ENCODE data around the gene LCN1.

LCN1 gene

GRCh38 chr9:135552021-135552697, 30.9 kb downstream of the LCN1 start:
- no peak overlapping the region for H3K9ac ChIP-seq (ENCODE audit: low read length)
- no peaks in the 10 kb centered on the region for H3K36me3 ChIP-seq (ENCODE audit: control insufficient read depth, insufficient read depth, low read length)
- no peaks in the 10 kb centered on the region for H3K4me1 ChIP-seq (ENCODE audit: control insufficient read depth, insufficient read depth, low read length)
- H3K4me3 ChIP-seq (ENCODE audit: low read length): no peak overlapping the region
- H3K27me3 ChIP-seq (ENCODE audit: control insufficient read depth, insufficient read depth, low read length): no peaks in the 10 kb centered on the region
- H3K27ac ChIP-seq (ENCODE audit: low read depth, low read length): no peak overlapping the region

DNA sequence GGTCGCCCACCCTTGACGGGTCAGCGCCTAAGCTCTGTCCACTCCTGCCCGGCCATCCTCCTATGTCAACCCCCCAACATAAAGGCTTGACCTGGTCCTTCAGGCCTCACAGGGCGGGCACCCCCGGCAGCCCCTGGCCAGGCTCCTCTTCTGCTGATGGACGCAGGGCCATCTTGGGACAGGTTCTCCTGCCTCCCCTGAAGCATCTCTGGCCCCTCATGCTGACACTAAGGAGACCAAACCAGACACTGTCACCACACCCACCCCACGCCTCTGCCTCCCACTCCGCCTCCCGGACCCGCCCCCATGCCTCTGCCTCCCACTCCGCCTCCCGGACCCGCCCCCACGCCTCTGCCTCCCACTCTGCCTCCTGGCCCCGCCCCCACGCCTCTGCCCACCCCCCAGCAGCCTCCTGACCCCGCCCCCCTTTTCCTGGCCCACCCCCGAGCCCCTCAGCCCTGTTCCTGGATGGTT, 31.5 kb downstream of the LCN1 start:
- Histone ChIP-seq H3K27ac (ENCODE audit: low read depth, low read length) (no peak overlapping the region), H3K27me3 (ENCODE audit: control insufficient read depth, insufficient read depth, low read length) (no peaks in the 10 kb centered on the region), H3K36me3 (ENCODE audit: control insufficient read depth, insufficient read depth, low read length) (no peaks in the 10 kb centered on the region), H3K9ac (ENCODE audit: low read length) (no peak overlapping the region), H3K4me1 (ENCODE audit: control insufficient read depth, insufficient read depth, low read length) (no peaks in the 10 kb centered on the region), H3K4me3 (ENCODE audit: low read length) (no peak overlapping the region)

DNA sequence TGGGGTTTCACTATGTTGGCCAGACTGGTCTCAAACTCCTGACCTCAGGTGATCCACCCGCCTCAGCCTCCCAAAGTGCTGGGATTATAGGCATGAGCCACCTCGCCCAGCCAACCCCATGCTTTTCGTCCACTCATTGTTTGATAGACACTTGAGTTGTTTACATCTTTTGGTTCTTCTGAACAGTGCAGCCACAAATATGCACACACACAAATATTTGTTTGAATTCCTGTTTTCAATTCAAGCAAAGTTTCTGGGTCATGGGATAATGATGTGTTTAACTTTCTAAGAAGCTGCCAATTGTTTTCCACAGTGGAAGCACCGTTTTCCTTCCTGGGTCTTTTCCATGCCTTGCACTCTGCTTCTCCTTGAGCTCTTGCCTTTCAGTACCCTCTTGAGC, 33.5 kb downstream of the LCN1 start:
- Histone ChIP-seq H3K27ac (ENCODE audit: low read depth, low read length) (no peak overlapping the region), H3K27me3 (ENCODE audit: control insufficient read depth, insufficient read depth, low read length) (no peaks in the 10 kb centered on the region), H3K9ac (ENCODE audit: low read length) (no peak overlapping the region), H3K4me3 (ENCODE audit: low read length) (no peak overlapping the region), H3K36me3 (ENCODE audit: control insufficient read depth, insufficient read depth, low read length) (no peaks in the 10 kb centered on the region), H3K4me1 (ENCODE audit: control insufficient read depth, insufficient read depth, low read length) (no peaks in the 10 kb centered on the region)

GRCh38 chr9:135555203-135555602, 34.0 kb downstream of the LCN1 start:
- Histone ChIP-seq H3K27me3 (ENCODE audit: control insufficient read depth, insufficient read depth, low read length) (no peaks in the 10 kb centered on the region), H3K36me3 (ENCODE audit: control insufficient read depth, insufficient read depth, low read length) (no peaks in the 10 kb centered on the region), H3K4me3 (ENCODE audit: low read length) (no peak overlapping the region), H3K4me1 (ENCODE audit: control insufficient read depth, insufficient read depth, low read length) (no peaks in the 10 kb centered on the region), H3K9ac (ENCODE audit: low read length) (no peak overlapping the region), H3K27ac (ENCODE audit: low read depth, low read length) (no peak overlapping the region)

GRCh38 chr9:135555910-135556309, 34.7 kb downstream of the LCN1 start:
- Histone ChIP-seq H3K9ac (ENCODE audit: low read length) (no peak overlapping the region), H3K27me3 (ENCODE audit: control insufficient read depth, insufficient read depth, low read length) (no peaks in the 10 kb centered on the region), H3K4me1 (ENCODE audit: control insufficient read depth, insufficient read depth, low read length) (no peaks in the 10 kb centered on the region), H3K36me3 (ENCODE audit: control insufficient read depth, insufficient read depth, low read length) (no peaks in the 10 kb centered on the region), H3K4me3 (ENCODE audit: low read length) (no peak overlapping the region), H3K27ac (ENCODE audit: low read depth, low read length) (no peak overlapping the region)

DNA sequence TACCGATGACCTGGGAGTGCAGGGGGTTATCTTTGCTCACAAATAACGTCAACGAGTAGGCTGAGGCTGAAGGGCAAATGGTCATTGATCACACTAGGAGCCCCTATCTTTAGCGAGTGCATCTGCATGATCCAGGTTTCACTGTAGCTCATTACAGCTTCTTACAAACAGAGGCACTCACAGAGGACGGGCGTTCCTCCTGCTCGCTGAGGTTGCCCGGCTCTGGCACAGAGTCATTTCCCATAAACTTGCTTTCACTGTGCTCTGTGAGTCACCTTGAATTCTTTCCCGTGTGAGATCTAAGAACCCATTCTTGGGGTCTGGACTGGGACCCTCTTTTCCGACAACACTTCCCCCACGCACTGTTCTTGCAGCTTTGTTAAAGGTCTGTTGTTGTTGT, 38.4 kb downstream of the LCN1 start:
- no peaks in the 10 kb centered on the region for H3K36me3 ChIP-seq (ENCODE audit: control insufficient read depth, insufficient read depth, low read length)
- H3K4me1 ChIP-seq (ENCODE audit: control insufficient read depth, insufficient read depth, low read length): no peaks in the 10 kb centered on the region
- H3K4me3 ChIP-seq (ENCODE audit: low read length): no peak overlapping the region
- H3K27me3 ChIP-seq (ENCODE audit: control insufficient read depth, insufficient read depth, low read length): no peaks in the 10 kb centered on the region
- H3K27ac ChIP-seq (ENCODE audit: low read depth, low read length): no peak overlapping the region
- H3K9ac ChIP-seq (ENCODE audit: low read length): no peak overlapping the region

DNA sequence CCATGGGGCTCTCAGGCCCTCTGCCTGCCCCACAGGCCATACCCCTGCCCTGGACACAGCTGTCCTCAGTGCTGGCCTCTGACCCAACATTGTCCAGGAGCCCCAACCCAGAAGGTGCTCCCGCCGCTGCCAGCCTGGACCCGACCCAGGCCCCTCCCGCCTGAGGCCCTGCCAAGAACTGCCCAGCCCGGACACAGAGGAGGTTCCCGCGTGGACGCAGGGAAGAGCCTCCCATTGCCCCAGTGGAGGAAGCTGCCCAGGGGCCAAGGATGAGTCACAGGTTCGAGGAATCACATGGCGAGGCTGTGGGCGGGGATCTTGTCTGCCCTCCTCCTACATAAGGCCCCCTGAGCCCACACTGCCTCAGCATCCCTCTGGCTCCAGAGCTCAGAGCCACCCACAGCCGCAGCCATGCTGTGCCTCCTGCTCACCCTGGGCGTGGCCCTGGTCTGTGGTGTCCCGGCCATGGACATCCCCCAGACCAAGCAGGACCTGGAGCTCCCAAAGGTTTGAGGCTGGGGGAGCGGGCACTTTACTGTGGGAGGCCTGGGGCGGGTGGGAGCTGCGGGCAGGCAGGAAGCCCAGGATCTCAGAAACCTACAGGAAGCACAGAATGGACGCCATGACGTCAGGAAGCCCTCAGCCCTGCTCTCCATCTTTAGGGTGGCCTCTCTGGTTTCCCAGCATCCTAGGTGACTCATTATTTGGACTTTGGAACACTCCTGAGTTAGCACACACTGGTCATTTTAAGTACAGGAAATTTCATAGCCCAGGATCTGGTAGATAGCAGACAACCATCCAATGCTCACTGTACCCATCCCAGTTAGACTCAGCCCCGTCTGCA, 40.4 kb downstream of the LCN1 start, which contains the start of gene PAEP:
TSS of gene PAEP (plus strand) at position 366 of the 844 bp plus-strand sequence.
- H3K27ac ChIP-seq (ENCODE audit: low read depth, low read length): no peak within 1 kb of the TSS
- no peaks in the 10 kb centered on the region for H3K36me3 ChIP-seq (ENCODE audit: control insufficient read depth, insufficient read depth, low read length)
- H3K4me3 ChIP-seq (ENCODE audit: low read length): no peak within 1 kb of the TSS
- no peaks in the 10 kb centered on the region for H3K4me1 ChIP-seq (ENCODE audit: control insufficient read depth, insufficient read depth, low read length)
- no peak within 1 kb of the TSS for H3K9ac ChIP-seq (ENCODE audit: low read length)
- peaks cover 5% of the 10 kb centered on the region for H3K27me3 ChIP-seq (ENCODE audit: control insufficient read depth, insufficient read depth, low read length)

GRCh38 chr9:135562235-135562745, 41.0 kb downstream of the LCN1 start:
- Histone ChIP-seq H3K4me1 (ENCODE audit: control insufficient read depth, insufficient read depth, low read length) (no peaks in the 10 kb centered on the region), H3K36me3 (ENCODE audit: control insufficient read depth, insufficient read depth, low read length) (no peaks in the 10 kb centered on the region), H3K4me3 (ENCODE audit: low read length) (no peak overlapping the region), H3K9ac (ENCODE audit: low read length) (no peak overlapping the region), H3K27ac (ENCODE audit: low read depth, low read length) (no peak overlapping the region), H3K27me3 (ENCODE audit: control insufficient read depth, insufficient read depth, low read length) (peaks cover 5% of the 10 kb centered on the region)

GRCh38 chr9:135563039-135563476, 41.8 kb downstream of the LCN1 start:
- Histone ChIP-seq H3K27me3 (ENCODE audit: control insufficient read depth, insufficient read depth, low read length) (peaks cover 5% of the 10 kb centered on the region), H3K4me3 (ENCODE audit: low read length) (no peak overlapping the region), H3K27ac (ENCODE audit: low read depth, low read length) (no peak overlapping the region), H3K36me3 (ENCODE audit: control insufficient read depth, insufficient read depth, low read length) (no peaks in the 10 kb centered on the region), H3K9ac (ENCODE audit: low read length) (no peak overlapping the region), H3K4me1 (ENCODE audit: control insufficient read depth, insufficient read depth, low read length) (no peaks in the 10 kb centered on the region)

- Histone ChIP-seq H3K9ac (ENCODE audit: low read length) (no peak overlapping the region), H3K36me3 (ENCODE audit: control insufficient read depth, insufficient read depth, low read length) (no peaks in the 10 kb centered on the region), H3K27me3 (ENCODE audit: control insufficient read depth, insufficient read depth, low read length) (peaks cover 5% of the 10 kb centered on the region)
Measured at GRCh38 chr9:135563858-135564257, 42.6 kb downstream of the LCN1 start.

DNA sequence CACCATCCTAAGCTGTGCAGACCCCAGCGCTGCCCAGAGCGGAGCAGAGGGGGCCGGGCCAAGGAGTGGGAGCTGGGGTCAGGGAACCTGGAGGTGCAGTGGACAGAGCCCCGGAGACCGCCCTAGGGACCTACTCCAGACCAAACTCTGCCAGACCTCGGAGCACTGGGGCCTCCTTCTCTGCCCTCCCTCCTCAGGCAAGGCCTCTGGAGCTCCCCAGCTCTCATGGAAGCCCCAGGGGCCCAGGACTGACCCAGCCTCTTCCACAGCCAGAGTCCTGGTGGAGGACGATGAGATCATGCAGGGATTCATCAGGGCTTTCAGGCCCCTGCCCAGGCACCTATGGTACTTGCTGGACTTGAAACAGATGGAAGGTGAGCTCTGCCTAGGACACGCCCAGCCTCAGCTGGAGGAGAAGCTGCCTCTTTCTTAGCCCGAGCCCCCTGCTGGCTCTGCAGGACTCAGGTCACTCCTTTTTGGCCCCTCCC, 43.9 kb downstream of the LCN1 start:
- Histone ChIP-seq H3K27ac (ENCODE audit: low read depth, low read length) (no peak overlapping the region), H3K4me1 (ENCODE audit: control insufficient read depth, insufficient read depth, low read length) (no peaks in the 10 kb centered on the region), H3K27me3 (ENCODE audit: control insufficient read depth, insufficient read depth, low read length) (peaks cover 5% of the 10 kb centered on the region), H3K9ac (ENCODE audit: low read length) (no peak overlapping the region), H3K36me3 (ENCODE audit: control insufficient read depth, insufficient read depth, low read length) (no peaks in the 10 kb centered on the region), H3K4me3 (ENCODE audit: low read length) (no peak overlapping the region)

More at GRCh38 chr9:135563858-135564257, 42.6 kb downstream of the LCN1 start:
- Histone ChIP-seq H3K27ac (ENCODE audit: low read depth, low read length) (no peak overlapping the region), H3K4me3 (ENCODE audit: low read length) (no peak overlapping the region), H3K4me1 (ENCODE audit: control insufficient read depth, insufficient read depth, low read length) (no peaks in the 10 kb centered on the region)

DNA sequence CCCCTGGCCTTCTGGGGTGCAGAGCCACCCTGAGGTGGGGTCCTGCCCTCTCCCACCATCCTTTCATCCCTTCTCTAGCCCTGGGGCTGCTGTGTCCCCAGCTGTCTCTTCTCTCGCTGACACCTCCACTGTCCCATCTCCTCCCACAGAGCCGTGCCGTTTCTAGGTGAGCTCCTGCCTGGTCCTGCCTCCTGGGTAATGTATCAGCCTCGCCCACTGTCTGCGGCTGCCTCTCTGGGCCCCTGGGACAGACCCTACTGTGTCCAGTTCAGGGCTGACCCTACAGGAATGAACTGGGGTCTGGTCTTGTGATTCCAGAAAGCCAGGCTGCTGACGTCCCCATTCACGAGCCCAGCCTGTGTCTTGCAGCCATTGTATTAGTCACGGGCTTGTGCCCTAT, 44.4 kb downstream of the LCN1 start:
- peaks cover 5% of the 10 kb centered on the region for H3K27me3 ChIP-seq (ENCODE audit: control insufficient read depth, insufficient read depth, low read length)

More for the DNA sequence above, 44.4 kb downstream of the LCN1 start:
- Histone ChIP-seq H3K9ac (ENCODE audit: low read length) (no peak overlapping the region), H3K4me1 (ENCODE audit: control insufficient read depth, insufficient read depth, low read length) (no peaks in the 10 kb centered on the region), H3K4me3 (ENCODE audit: low read length) (no peak overlapping the region), H3K27ac (ENCODE audit: low read depth, low read length) (no peak overlapping the region), H3K36me3 (ENCODE audit: control insufficient read depth, insufficient read depth, low read length) (no peaks in the 10 kb centered on the region)

Measured in rectal smooth muscle tissue (tissue), 1 donor.